ENCODE measurements around the gene CDH20.

The CDH20 gene

DNA sequence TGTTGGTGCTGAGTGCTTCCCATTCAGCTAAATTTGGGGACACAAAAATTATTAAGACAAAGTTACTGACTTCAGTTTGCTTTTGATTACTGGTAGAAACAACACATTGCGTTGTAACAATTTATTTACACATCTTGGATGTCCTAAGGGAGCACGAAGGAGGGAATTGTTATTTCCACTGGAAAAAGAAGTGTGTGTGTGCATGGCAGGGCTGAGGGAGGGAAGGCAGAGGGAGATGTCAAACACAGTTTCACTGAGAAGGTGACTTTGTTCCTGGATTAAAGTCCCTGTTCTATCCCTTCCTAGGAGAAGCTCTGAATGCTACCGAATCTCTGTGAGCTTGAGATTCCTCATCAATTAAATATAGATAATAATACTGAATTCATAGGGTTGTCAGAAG, 3.8 kb upstream of the CDH20 start:
- no peak for DNase-seq
- in situ Hi-C loops (cut with HindIII; ENCODE audit: low pct_ligation_motif_present, low sequenced_read_pairs), result no loop called here
- H3K27ac ChIP-seq, result no peak overlapping the region
- H3K27me3 ChIP-seq (replicated peaks), result no peaks in the 10 kb centered on the region
- no peak overlapping the region for H3K4me3 ChIP-seq (ENCODE audit: low read depth, low read length)
- H3K36me3 ChIP-seq (replicated peaks), result no peaks in the 10 kb centered on the region
- TF ChIP-seq, protein P1, sequence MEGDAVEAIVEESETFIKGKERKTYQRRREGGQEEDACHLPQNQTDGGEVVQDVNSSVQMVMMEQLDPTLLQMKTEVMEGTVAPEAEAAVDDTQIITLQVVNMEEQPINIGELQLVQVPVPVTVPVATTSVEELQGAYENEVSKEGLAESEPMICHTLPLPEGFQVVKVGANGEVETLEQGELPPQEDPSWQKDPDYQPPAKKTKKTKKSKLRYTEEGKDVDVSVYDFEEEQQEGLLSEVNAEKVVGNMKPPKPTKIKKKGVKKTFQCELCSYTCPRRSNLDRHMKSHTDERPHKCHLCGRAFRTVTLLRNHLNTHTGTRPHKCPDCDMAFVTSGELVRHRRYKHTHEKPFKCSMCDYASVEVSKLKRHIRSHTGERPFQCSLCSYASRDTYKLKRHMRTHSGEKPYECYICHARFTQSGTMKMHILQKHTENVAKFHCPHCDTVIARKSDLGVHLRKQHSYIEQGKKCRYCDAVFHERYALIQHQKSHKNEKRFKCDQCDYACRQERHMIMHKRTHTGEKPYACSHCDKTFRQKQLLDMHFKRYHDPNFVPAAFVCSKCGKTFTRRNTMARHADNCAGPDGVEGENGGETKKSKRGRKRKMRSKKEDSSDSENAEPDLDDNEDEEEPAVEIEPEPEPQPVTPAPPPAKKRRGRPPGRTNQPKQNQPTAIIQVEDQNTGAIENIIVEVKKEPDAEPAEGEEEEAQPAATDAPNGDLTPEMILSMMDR (IDR thresholded peaks at IDR 0.05; ENCODE audit: low read depth, low read length, missing control alignments), result no peak

DNA sequence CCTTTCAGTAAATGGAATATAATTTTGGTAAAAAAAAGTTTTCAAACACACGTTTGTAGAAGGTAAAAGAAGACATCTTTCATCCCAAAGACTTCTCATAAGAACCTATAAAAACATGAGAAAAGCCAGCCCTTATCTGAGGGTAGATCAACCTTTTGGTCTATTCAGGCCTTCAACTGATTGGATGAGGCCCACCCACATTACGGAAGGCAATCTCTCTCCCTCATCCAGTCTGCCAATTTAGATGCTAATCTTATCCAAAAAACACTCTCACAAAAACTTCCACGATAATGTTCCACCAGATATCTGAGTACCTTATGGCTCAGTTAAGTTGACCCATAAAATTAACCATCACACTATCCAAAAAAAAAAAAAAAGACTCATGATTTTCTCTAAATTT, 2.2 kb upstream of the CDH20 start:
- no peak for DNase-seq
- Histone ChIP-seq H3K27ac (no peak overlapping the region), H3K27me3 (replicated peaks) (no peaks in the 10 kb centered on the region), H3K36me3 (replicated peaks) (no peaks in the 10 kb centered on the region), H3K4me3 (ENCODE audit: low read depth, low read length) (no peak overlapping the region)
- in situ Hi-C loops (cut with HindIII; ENCODE audit: low pct_ligation_motif_present, low sequenced_read_pairs), result no loop called here
- TF ChIP-seq, protein P1 (IDR thresholded peaks at IDR 0.05; ENCODE audit: low read depth, low read length, missing control alignments), result no peak

DNA sequence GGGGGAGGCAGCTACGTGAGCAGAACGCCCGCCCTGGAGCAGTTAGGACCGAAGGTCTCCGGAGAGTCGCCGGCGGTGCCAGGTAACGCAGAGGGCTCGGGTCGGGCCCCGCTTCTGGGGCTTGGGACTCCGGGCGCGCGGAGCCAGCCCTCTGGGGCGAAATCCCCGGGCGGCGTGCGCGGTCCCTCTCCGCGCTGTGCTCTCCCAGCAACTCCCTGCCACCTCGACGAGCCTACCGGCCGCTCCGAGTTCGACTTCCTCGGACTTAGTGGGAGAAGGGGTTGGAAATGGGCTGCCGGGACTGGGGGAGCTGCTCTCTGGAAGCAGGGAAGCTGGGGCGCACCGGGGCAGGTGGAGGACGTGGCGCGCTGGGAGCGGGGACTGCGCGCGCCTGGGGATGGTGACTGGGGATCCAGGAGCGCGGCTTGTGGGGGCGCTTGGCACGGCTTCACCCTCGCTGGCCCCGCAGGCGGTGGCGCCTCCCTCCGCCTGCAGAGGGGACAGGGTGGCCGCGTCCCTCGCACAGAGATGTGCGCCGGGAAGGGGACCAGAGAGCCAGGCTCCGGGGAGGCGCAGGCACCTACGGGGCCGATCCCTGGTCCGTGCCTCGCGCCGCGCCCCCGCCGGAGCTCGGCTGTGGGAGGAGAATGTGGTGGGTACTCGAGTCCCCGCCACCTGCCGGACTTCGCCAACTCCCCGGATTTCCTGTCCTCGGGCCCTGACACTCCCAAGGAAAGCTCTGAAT, 688 bp downstream of the CDH20 start:
- peak overlapping the region; percentile 58 for H3K4me3 ChIP-seq (ENCODE audit: low read depth, low read length)
- no peaks in the 10 kb centered on the region for H3K27me3 ChIP-seq (replicated peaks)
- no peak for DNase-seq
- H3K27ac ChIP-seq, result no peak overlapping the region
- no peaks in the 10 kb centered on the region for H3K36me3 ChIP-seq (replicated peaks)
- TF ChIP-seq, protein P1 (IDR thresholded peaks at IDR 0.05; ENCODE audit: low read depth, low read length, missing control alignments), result no peak
- in situ Hi-C loops (cut with HindIII; ENCODE audit: low pct_ligation_motif_present, low sequenced_read_pairs), result no loop called here

DNA sequence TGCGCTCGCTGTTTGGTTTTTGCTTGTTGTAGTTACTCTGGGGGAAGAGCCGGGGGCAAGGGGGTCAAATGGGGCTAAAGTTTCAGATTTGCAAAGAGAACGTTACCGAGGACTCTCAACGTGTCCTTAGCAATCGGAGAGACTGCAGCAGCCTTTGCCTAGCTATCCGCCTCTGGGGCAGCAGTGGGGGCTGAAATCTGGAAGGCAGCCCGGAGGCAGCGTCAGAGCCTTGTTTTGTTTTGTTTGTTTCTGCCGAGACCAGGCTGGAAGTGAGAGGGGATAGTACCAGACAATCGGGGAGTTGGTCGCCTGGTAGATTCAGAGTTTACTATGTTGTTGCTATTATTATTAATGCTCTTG, 1.2 kb downstream of the CDH20 start:
- in situ Hi-C loops (cut with HindIII; ENCODE audit: low pct_ligation_motif_present, low sequenced_read_pairs), result no loop called here
- Histone ChIP-seq H3K4me3 (ENCODE audit: low read depth, low read length) (peak overlapping the region; percentile 58), H3K27me3 (replicated peaks) (no peaks in the 10 kb centered on the region)

DNA sequence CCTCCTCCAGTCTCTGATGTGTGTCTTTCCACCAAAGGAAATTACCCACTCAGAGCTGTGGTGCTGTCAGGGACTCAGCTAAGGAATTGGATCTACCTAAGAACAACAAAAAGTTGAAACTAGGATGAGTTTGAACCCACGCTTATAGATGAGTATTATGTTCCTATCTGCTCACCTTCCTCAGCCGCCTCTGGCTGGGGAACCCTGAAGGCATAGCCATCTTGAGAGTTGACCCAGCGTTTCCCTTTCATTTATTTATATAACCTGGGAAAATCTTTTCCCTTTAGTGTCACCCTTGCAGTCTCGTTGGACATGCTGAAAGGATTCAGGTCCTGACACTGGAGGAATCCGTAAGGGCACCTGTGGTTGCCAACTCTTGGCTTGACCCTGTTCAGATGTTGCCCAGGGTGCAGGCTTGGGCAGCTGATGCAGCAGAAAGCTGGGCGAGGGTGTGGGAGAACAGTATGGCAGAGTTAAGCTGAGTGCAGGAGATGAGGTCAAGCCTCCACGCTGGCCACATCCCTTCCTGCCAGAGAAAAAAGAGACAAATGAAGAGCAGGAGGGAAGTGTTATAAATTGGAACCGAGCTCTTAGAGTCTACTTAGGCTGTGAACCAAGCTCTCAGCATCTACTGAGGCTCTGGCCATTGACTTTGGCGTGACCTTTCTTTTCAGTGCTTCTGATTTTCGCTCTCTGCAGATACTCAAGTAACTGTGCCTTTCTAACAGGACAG, 1.9 kb downstream of the CDH20 start:
- TF ChIP-seq, protein P1 (IDR thresholded peaks at IDR 0.05; ENCODE audit: low read depth, low read length, missing control alignments), result no peak
- Histone ChIP-seq H3K27ac (no peak overlapping the region), H3K36me3 (replicated peaks) (no peaks in the 10 kb centered on the region), H3K4me3 (ENCODE audit: low read depth, low read length) (no peak overlapping the region), H3K27me3 (replicated peaks) (no peaks in the 10 kb centered on the region)
- in situ Hi-C loops (cut with HindIII; ENCODE audit: low pct_ligation_motif_present, low sequenced_read_pairs), result no loop called here
- no peak for DNase-seq

More for the DNA sequence above, 1.2 kb downstream of the CDH20 start:
- H3K36me3 ChIP-seq (replicated peaks), result no peaks in the 10 kb centered on the region
- TF ChIP-seq, protein P1 (IDR thresholded peaks at IDR 0.05; ENCODE audit: low read depth, low read length, missing control alignments), result no peak
- no peak overlapping the region for H3K27ac ChIP-seq
- no peak for DNase-seq
